Muscle of leg (tissue), 16 donors: Measurements from ENCODE around the gene POU4F2. TPM values are rescaled to one million over a fixed set of nuclear protein-coding genes. Genes with fewer than 3 reads are reported as not detected.

Experiments used
- DNase-seq: peaks from one replicate; pipeline ENCODE4 v3.0.0; 2013
- H3K27ac ChIP-seq: one replicate; pipeline ENCODE4 v1.5.1; 2013; ENCODE audit warnings: mild to moderate bottlenecking, low read length, control low read depth
- H3K27me3 ChIP-seq: one replicate; pipeline ENCODE4 v1.6.1; 2013; ENCODE audit warnings: low read length; ENCODE audit not compliant: control insufficient read depth, insufficient read depth
- H3K36me3 ChIP-seq: one replicate; pipeline ENCODE4 v1.6.1; 2013; ENCODE audit warnings: low read length; ENCODE audit not compliant: control insufficient read depth, insufficient read depth
- H3K4me1 ChIP-seq: one replicate; pipeline ENCODE4 v1.6.1; 2013; ENCODE audit warnings: low read length; ENCODE audit not compliant: control insufficient read depth, insufficient read depth
- H3K4me3 ChIP-seq: one replicate; pipeline ENCODE4 v1.5.1; 2013; ENCODE audit warnings: low read length, control low read depth
- H3K9me3 ChIP-seq: replicated peaks from 2 replicates; pipeline ENCODE4 v1.6.1; 2013; ENCODE audit warnings: low read depth, low read length; ENCODE audit not compliant: control insufficient read depth
- WGBS: methylation state at CpG from one replicate; pipeline ENCODE4 v1.1.5; 2013; ENCODE audit warnings: missing lambda C conversion rate; ENCODE audit not compliant: insufficient coverage; 5-methylcytosine and 5-hydroxymethylcytosine counted together
- long read RNA-seq, 11 donors: transcript quantifications; one replicate each; lab custom pipeline, GENCODE V29; 2026
- polyA plus RNA-seq, 8 donors: library from polyadenylated mRNA; unstranded; fragments of 120-200 nt; gene quantifications; one replicate each; pipeline versions ENCODE4 v1.2.1 to v1.2.3, GENCODE V29; 2013; ENCODE audit warnings: inconsistent platforms in 1 of 8, low replicate concordance in 1 of 8; ENCODE audit not compliant: insufficient read length in 8 of 8, insufficient read depth in 1 of 8
- total RNA-seq: library from RNA; stranded (reverse); fragments of 120-200 nt; gene quantifications from one replicate; pipeline ENCODE4 v1.2.4, GENCODE V29; 2013

The POU4F2 gene, protein sequence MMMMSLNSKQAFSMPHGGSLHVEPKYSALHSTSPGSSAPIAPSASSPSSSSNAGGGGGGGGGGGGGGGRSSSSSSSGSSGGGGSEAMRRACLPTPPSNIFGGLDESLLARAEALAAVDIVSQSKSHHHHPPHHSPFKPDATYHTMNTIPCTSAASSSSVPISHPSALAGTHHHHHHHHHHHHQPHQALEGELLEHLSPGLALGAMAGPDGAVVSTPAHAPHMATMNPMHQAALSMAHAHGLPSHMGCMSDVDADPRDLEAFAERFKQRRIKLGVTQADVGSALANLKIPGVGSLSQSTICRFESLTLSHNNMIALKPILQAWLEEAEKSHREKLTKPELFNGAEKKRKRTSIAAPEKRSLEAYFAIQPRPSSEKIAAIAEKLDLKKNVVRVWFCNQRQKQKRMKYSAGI
- total RNA-seq = not detected
- not detected for polyA plus RNA-seq
- long read RNA-seq, donor 1 = 0 reads
- long read RNA-seq, donor 2 = 0 reads
- long read RNA-seq, donor 3 = 0 reads
- long read RNA-seq, donor 4 = 0 reads
- long read RNA-seq, donor 5 = 0 reads
- long read RNA-seq, donor 6 = 0 reads
- long read RNA-seq, donor 7 = 0 reads
- long read RNA-seq, donor 8 = 0 reads
- long read RNA-seq, donor 9 = 0 reads
- long read RNA-seq, donor 10 = 0 reads
- long read RNA-seq, donor 11 = 0 reads

DNA sequence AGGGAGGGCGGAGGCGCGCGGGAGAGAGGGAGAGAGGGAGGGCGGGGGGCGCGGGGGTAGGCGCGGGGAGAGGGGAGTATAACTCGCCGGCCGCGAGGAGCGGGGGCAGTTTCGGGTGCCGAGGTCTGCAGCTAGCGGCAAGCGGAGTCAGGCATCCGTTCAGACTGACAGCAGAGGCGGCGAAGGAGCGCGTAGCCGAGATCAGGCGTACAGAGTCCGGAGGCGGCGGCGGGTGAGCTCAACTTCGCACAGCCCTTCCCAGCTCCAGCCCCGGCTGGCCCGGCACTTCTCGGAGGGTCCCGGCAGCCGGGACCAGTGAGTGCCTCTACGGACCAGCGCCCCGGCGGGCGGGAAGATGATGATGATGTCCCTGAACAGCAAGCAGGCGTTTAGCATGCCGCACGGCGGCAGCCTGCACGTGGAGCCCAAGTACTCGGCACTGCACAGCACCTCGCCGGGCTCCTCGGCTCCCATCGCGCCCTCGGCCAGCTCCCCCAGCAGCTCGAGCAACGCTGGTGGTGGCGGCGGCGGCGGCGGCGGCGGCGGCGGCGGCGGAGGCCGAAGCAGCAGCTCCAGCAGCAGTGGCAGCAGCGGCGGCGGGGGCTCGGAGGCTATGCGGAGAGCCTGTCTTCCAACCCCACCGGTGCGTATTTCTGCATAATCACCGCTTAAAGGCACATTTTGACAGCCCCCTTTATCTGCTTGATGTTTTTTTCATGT, at the start of gene POU4F2:
Gene POU4F2, plus strand, starts transcription at position 108 of the 720 bp plus-strand sequence. Its CDS starts 248 bp downstream, at position 356.
- DNase-seq = no peak
- Histone ChIP-seq H3K9me3 (no peaks in the 10 kb centered on the region), H3K4me3 (no peak within 1 kb of the TSS), H3K4me1 (peaks cover 17% of the 10 kb centered on the region), H3K27ac (no peak within 1 kb of the TSS), H3K36me3 (no peaks in the 10 kb centered on the region), H3K27me3 (peaks cover 61% of the 10 kb centered on the region)
- WGBS = under 1% methylated on average over 73 of the region's 74 CpGs

DNA sequence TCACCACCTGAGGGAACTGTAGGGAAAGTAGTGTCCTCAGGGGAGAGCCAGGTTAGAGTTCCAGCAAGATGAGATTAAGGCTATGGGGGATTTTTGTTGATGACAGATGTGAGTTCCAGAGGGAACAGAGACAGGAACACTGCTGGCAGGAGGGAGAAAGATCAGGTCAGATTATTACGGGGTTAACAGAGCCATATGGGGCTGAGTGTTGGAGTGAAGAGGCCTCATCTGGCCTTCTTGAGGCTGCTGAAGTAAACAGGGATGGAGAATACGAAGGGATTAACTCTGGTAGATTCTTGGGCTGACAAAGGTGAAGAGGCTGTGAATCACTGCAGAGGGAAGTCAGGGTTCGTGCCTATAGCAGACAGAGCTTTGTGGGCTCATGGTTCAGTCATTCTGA, 47.9 kb upstream of the POU4F2 start:
- Histone ChIP-seq H3K27me3 (no peaks in the 10 kb centered on the region), H3K4me1 (no peaks in the 10 kb centered on the region), H3K9me3 (no peaks in the 10 kb centered on the region), H3K27ac (no peak overlapping the region), H3K36me3 (no peaks in the 10 kb centered on the region), H3K4me3 (no peak overlapping the region)
- WGBS = 47% methylated on average over 2 of the region's 3 CpGs
- DNase-seq = no peak

GRCh38 chr4:146592019-146592418, 46.7 kb upstream of the POU4F2 start:
- Histone ChIP-seq H3K9me3 (no peaks in the 10 kb centered on the region), H3K27ac (no peak overlapping the region), H3K27me3 (no peaks in the 10 kb centered on the region), H3K4me3 (no peak overlapping the region), H3K4me1 (no peaks in the 10 kb centered on the region), H3K36me3 (no peaks in the 10 kb centered on the region)
- no peak for DNase-seq
- WGBS = no CpG with 5 or more reads among the region's 2 CpGs

DNA sequence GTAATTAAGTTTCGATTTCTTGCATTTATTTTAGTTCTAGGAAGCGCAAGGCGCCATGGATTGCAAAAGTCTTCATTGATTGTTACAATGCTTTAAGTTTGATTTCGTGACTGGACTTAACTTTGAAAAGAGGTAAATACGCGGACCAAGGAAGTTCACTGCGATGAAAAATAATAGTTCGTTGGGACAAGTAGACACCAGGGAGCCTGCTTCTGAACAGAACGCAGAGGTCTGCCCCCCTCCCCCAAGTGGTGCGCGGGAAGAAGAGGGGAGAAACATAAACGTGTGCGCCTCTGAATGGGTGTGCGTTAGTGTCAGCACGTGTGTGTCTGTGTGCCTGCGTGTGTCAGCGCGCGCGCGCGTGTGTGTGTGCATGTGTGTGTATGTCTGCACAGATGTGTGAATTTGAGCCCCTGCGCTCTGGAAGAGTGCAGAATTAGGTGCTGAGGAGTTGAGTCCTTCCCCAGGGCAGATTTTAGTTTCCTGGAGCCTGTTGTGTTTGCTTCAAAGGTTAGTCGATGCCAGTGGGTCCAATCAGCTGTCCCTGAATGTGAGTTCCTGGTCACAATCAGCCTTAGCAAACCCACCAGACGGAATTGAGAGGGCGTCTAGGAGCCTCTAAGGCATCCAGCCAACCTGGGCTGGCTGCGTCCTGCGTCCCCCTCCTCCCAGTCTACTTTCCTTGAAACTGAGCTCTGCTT, 5.8 kb upstream of the POU4F2 start:
- Histone ChIP-seq H3K9me3 (no peaks in the 10 kb centered on the region), H3K27me3 (peaks cover 35% of the 10 kb centered on the region), H3K4me1 (peaks cover 3% of the 10 kb centered on the region), H3K27ac (no peak overlapping the region), H3K36me3 (no peaks in the 10 kb centered on the region), H3K4me3 (no peak overlapping the region)
- WGBS = 4% methylated on average over 23 of the region's 28 CpGs
- no peak for DNase-seq

DNA sequence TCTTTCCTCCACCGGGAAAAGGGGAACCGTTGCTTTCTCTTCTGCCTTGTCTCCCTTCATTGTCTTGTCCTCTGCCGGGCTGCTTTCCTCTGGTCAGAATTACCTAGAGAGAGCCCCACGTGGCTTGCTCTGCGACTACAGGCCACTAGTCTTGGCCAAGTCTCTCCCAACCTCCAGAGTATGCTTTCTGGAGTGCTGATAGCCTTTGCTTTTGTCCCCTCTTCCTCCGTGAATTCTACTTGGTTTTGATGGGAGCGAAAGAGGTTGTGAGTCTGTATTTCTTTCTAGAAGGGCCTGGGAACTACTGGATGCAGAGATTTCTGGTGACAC, 5.3 kb upstream of the POU4F2 start:
- H3K36me3 ChIP-seq = no peaks in the 10 kb centered on the region
- no peak overlapping the region for H3K4me3 ChIP-seq
- WGBS = 0% methylated on average over 1 of the region's 7 CpGs
- H3K27me3 ChIP-seq = peaks cover 40% of the 10 kb centered on the region
- H3K4me1 ChIP-seq = peaks cover 8% of the 10 kb centered on the region
- no peaks in the 10 kb centered on the region for H3K9me3 ChIP-seq
- no peak overlapping the region for H3K27ac ChIP-seq
- DNase-seq = no peak

DNA sequence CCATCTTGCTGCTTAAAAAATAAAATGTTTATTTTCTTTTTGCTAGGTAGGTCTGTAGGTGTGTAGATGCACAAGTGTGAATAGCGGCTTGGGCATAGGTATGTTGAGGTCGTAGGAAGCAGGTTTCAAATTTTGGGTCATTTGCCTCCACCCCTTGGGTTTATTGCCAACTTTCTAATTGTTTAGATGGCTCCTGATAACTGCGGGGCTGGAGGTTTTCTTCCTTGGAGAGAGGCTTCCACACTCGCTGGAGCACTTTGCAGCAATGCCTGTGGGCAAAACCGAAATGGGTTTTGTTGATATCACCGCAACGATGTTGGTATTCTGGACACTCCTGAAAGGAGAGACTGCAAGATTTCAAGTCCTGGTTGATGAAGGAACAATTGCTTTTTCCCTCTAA, 3.9 kb upstream of the POU4F2 start:
- Histone ChIP-seq H3K4me1 (peaks cover 13% of the 10 kb centered on the region), H3K9me3 (no peaks in the 10 kb centered on the region), H3K27me3 (peaks cover 54% of the 10 kb centered on the region), H3K27ac (no peak overlapping the region), H3K36me3 (no peaks in the 10 kb centered on the region), H3K4me3 (no peak overlapping the region)
- WGBS = 0% methylated on average over 4 of the region's 7 CpGs
- DNase-seq = no peak

DNA sequence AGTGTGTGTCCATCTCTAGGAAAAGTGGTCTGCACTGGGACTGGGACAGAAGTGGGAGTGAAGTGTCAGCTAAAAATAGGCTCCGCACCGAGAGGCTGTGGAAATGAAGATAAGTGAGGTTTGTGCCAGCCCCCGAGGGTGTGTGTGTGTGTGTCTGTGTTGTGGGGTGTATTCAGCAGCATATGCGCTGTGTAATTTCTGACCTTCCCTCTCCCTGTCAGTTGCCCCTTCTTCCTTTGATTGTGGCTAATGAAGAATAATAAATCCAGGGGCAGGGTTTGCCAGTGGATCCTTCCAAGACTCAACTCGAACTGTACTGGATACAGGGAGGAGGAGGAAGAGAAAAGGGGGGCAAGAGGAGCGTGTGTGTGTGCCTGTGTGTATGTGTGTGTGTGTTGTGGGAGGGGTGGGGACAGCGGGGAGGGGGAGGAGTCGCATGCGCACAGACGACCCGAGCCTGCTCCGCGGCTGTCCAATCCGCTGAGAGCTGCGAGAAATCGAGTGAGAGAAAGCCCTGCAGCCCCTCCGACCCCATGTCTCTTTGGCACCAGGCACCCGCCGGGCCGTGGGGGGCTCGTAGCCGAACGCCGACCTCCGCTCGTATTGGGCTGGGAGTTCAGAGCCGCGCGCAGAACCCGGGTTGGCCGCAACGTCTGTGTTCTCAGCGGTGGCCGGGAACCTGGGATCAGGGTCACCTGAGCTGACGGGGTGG, 916 bp upstream of the POU4F2 start:
- H3K4me1 ChIP-seq = peaks cover 17% of the 10 kb centered on the region
- no peaks in the 10 kb centered on the region for H3K36me3 ChIP-seq
- H3K27me3 ChIP-seq = peaks cover 70% of the 10 kb centered on the region
- 1% methylated on average over 24 of the region's 35 CpGs for WGBS
- no peak for DNase-seq
- no peak overlapping the region for H3K4me3 ChIP-seq
- no peak overlapping the region for H3K27ac ChIP-seq
- H3K9me3 ChIP-seq = no peaks in the 10 kb centered on the region

GRCh38 chr4:146638333-146638785, 334 bp upstream of the POU4F2 start:
- peaks cover 17% of the 10 kb centered on the region for H3K4me1 ChIP-seq
- H3K27me3 ChIP-seq = peaks cover 65% of the 10 kb centered on the region
- H3K9me3 ChIP-seq = no peaks in the 10 kb centered on the region
- no peak overlapping the region for H3K27ac ChIP-seq
- no peak overlapping the region for H3K4me3 ChIP-seq
- DNase-seq = no peak
- H3K36me3 ChIP-seq = no peaks in the 10 kb centered on the region
- WGBS = 1% methylated on average over 31 of the region's 34 CpGs

DNA sequence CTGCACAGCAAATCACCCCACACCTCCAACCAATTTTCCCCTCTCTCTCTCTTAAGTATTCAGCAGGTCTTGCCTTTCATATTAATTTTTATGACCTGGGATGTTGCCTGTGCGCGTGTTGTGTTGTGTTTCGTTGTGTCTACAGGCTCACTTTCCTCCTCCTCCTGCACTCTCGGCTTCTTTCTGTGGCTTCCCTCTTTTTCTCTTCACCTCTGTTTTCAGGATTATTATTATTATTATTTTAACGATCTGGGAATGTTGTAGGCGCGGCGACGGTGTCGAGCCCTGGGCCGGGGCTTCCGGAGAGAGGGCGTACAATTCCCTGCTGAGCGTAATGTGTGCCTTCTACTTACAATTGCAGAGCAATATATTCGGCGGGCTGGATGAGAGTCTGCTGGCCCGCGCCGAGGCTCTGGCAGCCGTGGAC, 826 bp downstream of the POU4F2 start:
- Histone ChIP-seq H3K4me3 (no peak overlapping the region), H3K36me3 (no peaks in the 10 kb centered on the region), H3K9me3 (no peaks in the 10 kb centered on the region), H3K4me1 (peaks cover 17% of the 10 kb centered on the region), H3K27me3 (peaks cover 57% of the 10 kb centered on the region), H3K27ac (no peak overlapping the region)
- WGBS = under 1% methylated on average over 12 of the region's 20 CpGs
- no peak for DNase-seq
